HT1080 (cell line): ENCODE data around the gene CHORDC1. TPM values are rescaled to one million over a fixed set of nuclear protein-coding genes. Genes with fewer than 3 reads are reported as not detected.
"Not testable (repeated sequence)": the region's sequence is repeated elsewhere in the genome, so short reads cannot be mapped to it uniquely, and the experiment has no call there.

Experiments
- DNase-seq: peaks from one replicate; pipeline ENCODE4 v3.0.0-alpha.2; 2015; ENCODE audit warnings: low read depth
- polyA plus RNA-seq, 2 experiments: library from polyadenylated mRNA; depleted of rRNA; stranded (reverse); fragments of >200 nt; gene quantifications; 2 replicates each; pipeline ENCODE4 v1.2.3, GENCODE V29; 2015
- total RNA-seq: library from RNA; depleted of rRNA; stranded (reverse); fragments of >200 nt; shearing (Covaris generic); gene quantifications from 2 replicates; pipeline ENCODE4 v1.2.3, GENCODE V29; 2014; rRNA removed

CHORDC1 gene
- total RNA-seq = 83.9 and 91.9 TPM in 2 replicates
- polyA plus RNA-seq (2015; cell fraction: cytosol; rRNA removed) = 70.8 and 103 TPM in 2 replicates
- polyA plus RNA-seq (2015; cell fraction: nucleus; rRNA removed) = 104 and 143 TPM in 2 replicates

- DNase-seq = peak; percentile 78
Measured at GRCh38 chr11:90222459-90223247, at the start of gene CHORDC1. CHORDC1 (minus strand) TSS chr11:90223049; CDS start chr11:90222954, 95 bp downstream.

- no peak for DNase-seq
Measured at GRCh38 chr11:90257158-90257525, 34.3 kb upstream of the CHORDC1 start.

DNA sequence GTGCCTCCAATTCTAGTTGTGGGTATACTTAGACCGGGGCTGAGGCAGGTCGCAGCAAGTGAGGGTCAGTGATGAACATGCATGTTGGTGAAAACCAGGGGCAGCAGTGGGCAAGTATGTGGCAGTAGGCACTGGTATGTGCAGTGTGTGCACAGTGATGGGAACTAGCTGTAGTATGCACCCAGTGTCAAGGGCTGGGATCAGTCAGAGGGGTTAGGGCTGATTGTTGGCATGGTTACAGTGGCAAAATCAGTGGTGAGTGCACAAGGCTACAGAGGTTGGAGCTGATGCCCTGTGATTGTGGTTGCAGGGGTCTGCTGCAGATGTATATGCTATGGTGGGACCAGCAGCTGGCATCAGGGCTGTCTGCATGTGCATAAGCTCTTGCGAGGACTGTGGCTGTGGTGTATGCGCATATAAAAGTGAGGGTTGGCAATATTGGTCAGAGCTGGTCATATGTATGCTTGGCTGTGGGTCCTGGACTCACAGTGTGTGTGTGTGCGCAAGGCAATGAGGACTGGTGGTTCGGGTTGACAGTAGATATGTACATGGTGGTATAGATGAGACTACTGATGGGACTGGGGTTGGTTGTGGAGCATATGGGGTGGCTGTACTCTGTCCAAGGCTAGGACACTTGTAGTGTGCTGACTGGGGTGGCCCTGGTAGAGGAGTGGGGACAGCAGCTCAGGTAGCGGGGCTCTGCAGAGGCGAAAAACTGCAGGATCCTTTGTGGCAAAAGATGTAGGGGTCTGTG lies 33.7 kb upstream of the CHORDC1 start:
- no peak for DNase-seq

GRCh38 chr11:90254065-90254464 lies 31.2 kb upstream of the CHORDC1 start:
- DNase-seq = no peak

GRCh38 chr11:90252053-90252452 lies 29.2 kb upstream of the CHORDC1 start:
- no peak for DNase-seq

DNA sequence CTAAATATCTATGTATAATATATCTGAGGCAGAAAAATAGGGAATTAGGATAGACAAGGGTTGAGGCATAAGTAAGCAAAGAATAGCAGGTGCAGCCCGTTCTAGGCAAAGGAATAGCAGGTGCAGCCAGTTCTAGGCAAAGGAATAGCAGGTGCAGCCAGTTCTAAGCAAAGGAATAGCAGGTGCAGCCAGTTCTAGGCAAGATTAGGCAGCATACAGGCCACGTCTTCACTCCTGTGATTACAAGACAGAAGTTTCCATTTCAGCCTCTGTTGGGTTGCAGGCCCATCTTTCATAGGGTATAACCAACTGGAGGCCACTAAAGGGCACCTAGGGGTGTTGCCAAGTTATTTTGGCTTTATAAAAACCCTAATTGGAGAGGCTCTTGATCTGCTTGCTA lies 28.8 kb upstream of the CHORDC1 start:
- no peak for DNase-seq

DNA sequence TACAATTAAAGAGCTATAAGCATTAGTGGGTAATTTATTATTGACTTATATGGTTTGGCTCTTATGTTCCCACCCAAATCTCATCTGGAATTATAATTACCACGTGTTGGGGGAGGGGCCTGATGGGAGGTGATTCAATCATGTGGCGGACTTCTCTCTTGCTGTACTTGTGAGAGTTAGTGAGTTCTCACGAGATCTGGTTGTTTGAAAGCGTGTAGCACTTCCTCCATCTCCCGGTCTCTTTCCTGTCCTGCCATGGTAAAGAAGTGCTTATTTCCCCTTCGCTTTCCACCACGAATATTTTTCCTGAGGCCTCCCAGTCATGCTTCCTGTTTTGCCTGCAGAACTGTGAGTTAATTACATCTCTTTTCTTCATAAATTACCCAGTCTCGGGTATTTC lies 28.1 kb upstream of the CHORDC1 start:
- peak; percentile 50 for DNase-seq

GRCh38 chr11:90246468-90246867 lies 23.6 kb upstream of the CHORDC1 start:
- no peak for DNase-seq

GRCh38 chr11:90243534-90243933 lies 20.7 kb upstream of the CHORDC1 start:
- DNase-seq = no peak

DNA sequence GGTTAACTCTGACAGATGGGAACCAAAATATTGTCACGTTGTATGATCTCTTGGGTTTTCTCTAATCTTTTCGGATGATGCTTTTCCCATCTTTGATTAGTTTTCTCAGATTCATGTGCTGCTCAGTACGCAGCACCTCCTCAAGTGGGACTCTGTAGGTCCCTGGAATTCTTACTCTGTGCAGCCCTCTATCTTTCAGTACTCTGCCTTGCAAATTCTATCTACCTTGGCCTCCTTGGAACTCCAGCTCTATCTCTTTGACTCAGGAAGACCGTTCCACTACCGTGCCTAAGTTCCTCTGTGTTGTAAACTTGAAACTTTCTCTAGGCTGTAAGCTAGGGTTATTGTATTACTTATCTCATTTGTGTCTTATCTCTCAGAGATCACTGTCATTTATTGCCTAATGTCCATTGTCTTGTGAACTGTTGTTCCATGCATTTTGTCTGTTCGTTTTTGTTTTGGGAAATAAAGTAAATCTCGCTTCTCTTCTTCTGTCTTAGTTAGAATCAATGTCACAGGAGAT lies 20.1 kb upstream of the CHORDC1 start:
- no peak for DNase-seq

GRCh38 chr11:90241414-90241813 lies 18.6 kb upstream of the CHORDC1 start:
- no peak for DNase-seq

DNA sequence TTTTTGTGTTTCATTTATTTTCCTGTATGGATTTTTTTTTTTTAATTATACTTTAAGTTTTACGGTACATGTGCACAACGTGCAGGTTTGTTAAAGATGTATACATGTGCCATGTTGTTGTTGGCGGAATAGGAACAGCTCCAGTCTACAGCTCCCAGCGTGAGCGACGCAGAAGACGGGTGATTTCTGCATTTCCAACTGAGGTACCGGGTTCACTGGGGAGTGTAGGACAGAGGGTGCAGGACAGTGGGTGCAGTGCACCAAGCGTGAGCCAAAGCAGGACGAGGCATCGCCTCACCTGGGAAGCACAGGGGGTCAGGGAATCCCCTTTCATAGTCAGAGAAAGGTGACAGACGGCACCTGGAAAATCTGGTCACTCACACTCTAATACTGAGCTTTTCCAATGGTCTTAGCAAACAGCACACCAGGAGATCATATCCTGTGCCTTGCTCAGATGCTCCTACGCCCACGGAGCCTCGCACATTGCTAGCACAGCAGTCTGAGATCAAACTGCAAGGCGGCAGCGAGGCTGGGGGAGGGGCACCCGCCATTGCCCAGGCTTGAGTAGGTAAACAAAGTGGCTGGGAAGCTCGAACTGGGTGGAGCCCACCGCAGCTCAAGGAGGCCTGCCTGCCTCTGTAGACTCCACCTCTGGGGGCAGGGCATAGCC lies 17.3 kb upstream of the CHORDC1 start:
- DNase-seq = not testable (repeated sequence)

DNA sequence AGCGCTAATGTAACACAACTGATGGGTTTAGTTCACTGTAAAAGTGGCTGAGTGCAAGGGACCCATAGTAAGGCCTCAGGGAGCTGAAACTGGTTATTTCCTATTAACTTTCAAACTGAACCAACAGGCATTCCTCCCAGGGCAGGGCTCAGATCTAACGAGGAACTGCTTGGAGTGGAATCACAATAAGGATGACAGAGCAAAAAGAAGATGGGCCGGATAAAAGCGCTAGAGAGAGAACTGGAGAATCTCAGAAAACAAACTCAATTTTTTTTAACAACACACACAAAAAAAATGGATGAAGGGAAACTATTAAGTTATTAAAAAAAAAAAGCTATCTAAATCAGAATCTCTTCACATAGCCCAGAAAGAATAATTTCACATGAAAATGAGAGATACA lies 14.2 kb upstream of the CHORDC1 start:
- no peak for DNase-seq

DNA sequence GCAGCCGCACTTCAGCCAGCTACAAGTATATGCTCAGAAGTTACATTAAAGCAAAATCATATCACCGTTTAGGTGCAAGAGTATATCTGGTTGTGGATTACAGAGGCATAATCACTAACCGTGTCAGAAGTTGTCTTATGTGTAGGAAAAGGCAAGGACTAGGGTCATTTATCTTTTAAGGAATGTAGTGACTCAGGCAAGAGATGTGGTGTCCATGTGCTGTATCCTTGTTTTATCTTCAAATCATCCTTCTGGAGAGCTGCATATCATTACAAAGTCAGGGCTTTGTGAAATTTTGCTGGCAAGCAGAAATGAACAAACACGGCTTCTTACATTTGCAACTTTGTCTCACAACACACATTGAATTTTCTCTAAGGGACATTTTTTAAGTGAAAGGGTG lies 12.7 kb upstream of the CHORDC1 start:
- no peak for DNase-seq

DNA sequence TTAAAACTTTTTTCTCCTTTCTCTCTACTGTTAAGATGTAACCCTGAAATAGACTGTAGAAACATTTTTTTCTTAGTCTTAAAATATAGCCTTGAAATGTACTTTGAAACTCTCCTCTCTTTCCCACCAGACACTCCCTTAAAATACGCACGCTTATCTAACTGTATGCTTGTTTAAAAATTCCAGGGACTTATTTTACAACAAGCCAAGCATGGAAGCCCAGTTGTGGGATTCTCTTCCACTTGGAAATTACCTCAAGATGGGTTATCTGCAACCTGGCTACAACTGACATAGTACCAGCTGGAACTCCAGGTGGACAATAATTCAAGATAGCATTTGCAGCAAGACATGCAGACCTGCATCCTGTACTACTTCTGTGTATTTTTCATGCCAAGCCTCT lies 12.1 kb upstream of the CHORDC1 start:
- no peak for DNase-seq

- DNase-seq = peak; percentile 61
Measured at GRCh38 chr11:90229791-90230190, 6.9 kb upstream of the CHORDC1 start.

GRCh38 chr11:90228056-90228455 lies 5.2 kb upstream of the CHORDC1 start:
- DNase-seq = no peak

- no peak for DNase-seq
Measured at GRCh38 chr11:90223248-90223585, 368 bp upstream of the CHORDC1 start.

- no peak for DNase-seq
Measured at GRCh38 chr11:90221803-90222458, 918 bp downstream of the CHORDC1 start.

- DNase-seq = peak; percentile 46
Measured at GRCh38 chr11:90220391-90220790, 2.5 kb downstream of the CHORDC1 start.

GRCh38 chr11:90219438-90219837 lies 3.4 kb downstream of the CHORDC1 start:
- DNase-seq = no peak
